Left ventricle myocardium inferior (tissue), 1 donor: ENCODE results near the gene CA9. TPM values are rescaled to one million over a fixed set of nuclear protein-coding genes. Genes with fewer than 3 reads are reported as not detected.

Experiments used
- DNase-seq: peaks from one replicate; pipeline ENCODE4 v3.0.0-alpha.2; 2020
- H3K27ac ChIP-seq: fragments of 200-600 bp; replicated peaks from 2 replicates; pipeline ENCODE4 v1.8.0; 2021
- H3K27me3 ChIP-seq: fragments of 200-600 bp; 2 replicates; pipeline ENCODE4 v1.8.0; 2021; ENCODE audit warnings: low read depth
- H3K36me3 ChIP-seq: fragments of 200-600 bp; 2 replicates; pipeline ENCODE4 v1.8.0; 2021
- H3K4me1 ChIP-seq: fragments of 200-600 bp; 2 replicates; pipeline ENCODE4 v1.8.0; 2021
- H3K4me3 ChIP-seq: fragments of 200-600 bp; 2 replicates; pipeline ENCODE4 v1.8.0; 2021; ENCODE audit warnings: mild to moderate bottlenecking, moderate library complexity
- H3K9me3 ChIP-seq: fragments of 200-600 bp; replicated peaks from 2 replicates; pipeline ENCODE4 v1.8.0; 2021
- intact Hi-C: fragments of 100-400 bp; cut with micrococcal nuclease; formaldehyde crosslinking; loops from one replicate; pipeline ENCODE4 v1.11.0; 2022
- total RNA-seq: library from RNA; stranded (reverse); fragmentation: NEBNext Ultra II Directional; extraction: Animal tissue kit (Norgen Biotek cat#: 25700); gene quantifications from one replicate; pipeline ENCODE4 v1.2.1, GENCODE V29; 2021
- TF ChIP-seq, protein P1 (sequence below): fragments of 200-600 bp; IDR thresholded peaks from 2 replicates; pipeline ENCODE4 v1.8.0; 2021; ENCODE audit warnings: antibody characterized with exemption, mild to moderate bottlenecking, borderline replicate concordance
- donor health status: DM: no; HTN: yes; CAD: no; lungs with severe emphysema.

The CA9 gene
- total RNA-seq, 1 donor from 2014 or later = not detected

DNA sequence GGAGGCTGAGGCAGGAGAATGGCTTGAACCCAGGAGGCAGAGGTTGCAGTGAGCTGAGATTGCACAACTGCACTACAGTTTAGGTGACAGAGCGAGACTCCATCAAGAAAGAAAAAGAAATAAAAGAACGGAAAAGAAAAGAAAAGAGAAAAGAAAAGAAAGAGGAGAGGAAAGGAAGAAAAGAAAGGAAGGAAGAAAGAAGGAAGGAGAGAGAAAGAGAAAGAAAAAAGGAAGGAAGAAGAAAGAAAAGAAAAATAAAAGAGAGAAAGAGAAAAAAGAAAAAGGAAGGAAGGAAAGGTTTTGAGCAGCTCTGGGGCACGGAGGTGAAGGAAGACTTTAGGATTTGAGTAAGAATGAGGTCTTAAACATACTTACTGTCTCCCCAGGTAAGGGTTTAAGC is 39.9 kb downstream of the CA9 start:
- TF ChIP-seq, protein P1, sequence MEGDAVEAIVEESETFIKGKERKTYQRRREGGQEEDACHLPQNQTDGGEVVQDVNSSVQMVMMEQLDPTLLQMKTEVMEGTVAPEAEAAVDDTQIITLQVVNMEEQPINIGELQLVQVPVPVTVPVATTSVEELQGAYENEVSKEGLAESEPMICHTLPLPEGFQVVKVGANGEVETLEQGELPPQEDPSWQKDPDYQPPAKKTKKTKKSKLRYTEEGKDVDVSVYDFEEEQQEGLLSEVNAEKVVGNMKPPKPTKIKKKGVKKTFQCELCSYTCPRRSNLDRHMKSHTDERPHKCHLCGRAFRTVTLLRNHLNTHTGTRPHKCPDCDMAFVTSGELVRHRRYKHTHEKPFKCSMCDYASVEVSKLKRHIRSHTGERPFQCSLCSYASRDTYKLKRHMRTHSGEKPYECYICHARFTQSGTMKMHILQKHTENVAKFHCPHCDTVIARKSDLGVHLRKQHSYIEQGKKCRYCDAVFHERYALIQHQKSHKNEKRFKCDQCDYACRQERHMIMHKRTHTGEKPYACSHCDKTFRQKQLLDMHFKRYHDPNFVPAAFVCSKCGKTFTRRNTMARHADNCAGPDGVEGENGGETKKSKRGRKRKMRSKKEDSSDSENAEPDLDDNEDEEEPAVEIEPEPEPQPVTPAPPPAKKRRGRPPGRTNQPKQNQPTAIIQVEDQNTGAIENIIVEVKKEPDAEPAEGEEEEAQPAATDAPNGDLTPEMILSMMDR = no peak
- no peaks in the 10 kb centered on the region for H3K27me3 ChIP-seq
- peaks cover 99% of the 10 kb centered on the region for H3K36me3 ChIP-seq
- H3K4me3 ChIP-seq = no peak overlapping the region
- no peak for DNase-seq
- intact Hi-C loops = no loop called here
- no peak overlapping the region for H3K27ac ChIP-seq
- peaks cover 14% of the 10 kb centered on the region for H3K4me1 ChIP-seq
- H3K9me3 ChIP-seq = no peaks in the 10 kb centered on the region

DNA sequence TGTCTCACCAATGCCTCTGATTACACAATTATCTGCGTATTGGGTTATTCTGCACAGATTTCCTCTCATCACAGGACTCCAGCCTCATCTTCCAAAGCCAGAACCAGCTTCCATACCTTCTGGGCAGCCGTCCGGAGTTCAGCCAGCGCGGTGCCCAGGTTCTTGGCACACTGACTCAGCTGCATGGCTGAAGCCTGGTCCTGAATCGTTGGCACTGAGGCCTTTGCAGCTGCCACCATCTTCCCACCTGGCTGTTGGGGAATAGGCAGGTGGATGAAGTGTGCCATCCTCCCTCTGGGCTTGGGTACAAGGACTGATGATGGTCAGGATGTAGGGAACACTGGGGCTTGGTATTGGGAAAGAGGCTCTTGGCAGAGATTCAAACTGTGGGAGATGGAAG is 40.4 kb downstream of the CA9 start:
- Histone ChIP-seq H3K9me3 (no peaks in the 10 kb centered on the region), H3K27ac (no peak overlapping the region), H3K4me3 (no peak overlapping the region), H3K36me3 (peaks cover 99% of the 10 kb centered on the region), H3K27me3 (no peaks in the 10 kb centered on the region), H3K4me1 (peaks cover 14% of the 10 kb centered on the region)
- TF ChIP-seq, protein P1 = no peak
- DNase-seq = no peak
- intact Hi-C loops = no loop called here

DNA sequence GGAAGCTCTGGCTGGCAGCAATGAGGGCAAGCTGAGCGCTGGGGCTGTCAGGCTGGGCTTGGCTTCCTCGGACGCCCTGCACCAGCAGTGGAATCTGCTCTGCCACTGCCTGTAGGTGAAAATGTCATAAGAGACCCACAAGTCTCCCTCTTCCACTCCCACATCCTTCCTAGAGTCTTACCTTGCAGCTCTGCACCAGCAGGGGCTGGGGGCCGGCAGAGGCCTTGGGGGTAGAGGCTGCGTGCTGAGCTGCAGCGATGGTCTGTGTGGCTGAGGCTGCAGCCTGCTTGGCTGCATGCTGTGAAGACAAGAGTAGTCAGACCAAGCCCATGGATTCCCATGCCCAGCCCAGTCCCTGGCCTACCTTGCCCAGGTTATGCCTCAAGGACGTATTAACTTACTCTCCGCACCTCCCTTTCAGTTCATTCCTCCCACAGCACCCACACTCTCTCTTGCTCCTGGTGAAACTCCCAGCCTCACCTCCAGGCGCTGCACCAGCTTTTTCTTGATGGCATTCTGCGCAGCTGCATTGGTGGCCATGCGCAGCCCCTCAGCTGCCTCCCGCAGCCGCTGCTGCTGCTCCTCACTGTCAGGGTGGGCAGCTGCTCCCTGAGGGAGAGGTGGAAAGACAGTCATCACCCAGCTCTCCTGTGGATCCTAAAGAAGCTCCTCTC is 41.0 kb downstream of the CA9 start:
- peaks cover 100% of the 10 kb centered on the region for H3K36me3 ChIP-seq
- no peak overlapping the region for H3K27ac ChIP-seq
- no peaks in the 10 kb centered on the region for H3K9me3 ChIP-seq
- H3K4me1 ChIP-seq = peaks cover 14% of the 10 kb centered on the region
- TF ChIP-seq, protein P1 = no peak
- no peaks in the 10 kb centered on the region for H3K27me3 ChIP-seq
- no peak overlapping the region for H3K4me3 ChIP-seq
- DNase-seq = no peak
- intact Hi-C loops = no loop called here

DNA sequence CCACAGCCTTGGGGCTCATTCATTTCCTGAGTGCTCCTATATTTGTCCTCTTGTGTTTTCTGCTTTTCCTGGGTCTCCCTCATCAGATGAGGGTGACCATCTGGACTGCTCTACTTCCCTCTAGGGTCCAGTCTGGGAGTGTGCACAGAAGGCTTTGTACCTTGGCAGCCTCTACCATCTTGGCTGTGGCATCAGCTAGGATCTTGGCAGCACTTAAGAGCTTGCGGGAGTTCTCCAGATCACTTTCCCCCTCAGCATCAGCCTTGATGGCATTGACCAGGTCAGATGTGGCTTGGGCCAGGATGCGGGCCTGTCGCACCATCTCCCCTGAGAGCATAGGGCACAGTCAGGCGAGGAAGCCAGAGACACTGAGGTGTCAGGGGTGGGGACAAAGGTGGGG is 42.5 kb downstream of the CA9 start:
- no peak overlapping the region for H3K27ac ChIP-seq

DNA sequence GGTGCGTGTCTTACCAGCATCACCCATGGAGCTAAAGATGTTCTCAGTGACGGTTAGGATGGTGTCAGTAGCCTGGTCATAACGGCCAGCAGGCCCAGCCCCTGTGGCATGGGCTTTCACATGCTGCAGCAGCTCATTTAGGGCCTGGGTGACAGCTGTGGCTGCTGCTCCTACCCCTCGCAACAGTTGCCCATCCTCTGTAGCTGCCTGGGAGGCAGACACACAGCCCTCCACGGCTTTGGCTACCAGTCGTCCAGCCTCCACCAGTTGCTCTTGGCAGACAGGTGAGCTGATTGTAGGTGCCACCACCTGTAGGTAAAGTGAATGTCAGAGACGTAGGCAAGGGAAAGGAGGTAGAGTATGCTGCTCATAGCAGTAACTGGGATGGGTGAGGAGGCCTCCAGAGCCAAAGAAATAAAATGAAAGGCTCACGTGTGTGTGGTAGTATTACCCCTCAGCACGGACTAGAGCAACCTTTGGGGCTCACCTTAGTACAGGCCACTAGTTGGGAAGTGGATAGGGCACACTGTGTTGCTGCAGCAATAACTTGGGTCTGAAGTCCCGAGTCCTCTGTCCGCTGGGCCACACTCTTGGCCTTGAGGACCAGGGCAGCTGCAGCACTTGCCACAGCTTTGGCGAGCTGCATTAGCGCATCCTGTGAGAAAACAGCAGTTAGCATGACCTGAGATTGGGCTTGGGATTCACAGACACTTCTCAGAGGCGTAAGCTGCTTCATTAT is 43.6 kb downstream of the CA9 start:
- Histone ChIP-seq H3K36me3 (peaks cover 100% of the 10 kb centered on the region), H3K27me3 (no peaks in the 10 kb centered on the region), H3K27ac (no peak overlapping the region), H3K9me3 (no peaks in the 10 kb centered on the region), H3K4me1 (no peaks in the 10 kb centered on the region), H3K4me3 (no peak overlapping the region)
- intact Hi-C loops = no loop called here
- DNase-seq = no peak
- TF ChIP-seq, protein P1 = no peak

More for the DNA sequence above, 42.5 kb downstream of the CA9 start:
- no peak for DNase-seq
- TF ChIP-seq, protein P1 = no peak
- intact Hi-C loops = no loop called here
- Histone ChIP-seq H3K27me3 (no peaks in the 10 kb centered on the region), H3K36me3 (peaks cover 100% of the 10 kb centered on the region), H3K4me3 (no peak overlapping the region), H3K9me3 (no peaks in the 10 kb centered on the region), H3K4me1 (peaks cover 7% of the 10 kb centered on the region)
